ENCODE data around the gene NPC1.

NPC1 gene

GRCh38 chr18:23524213-23524707 is 62.0 kb downstream of the NPC1 start:
- TF ChIP-seq CTCF (IDR thresholded peaks at IDR 0.05; ENCODE audit: control extremely low read depth, extremely low read depth, low read depth, missing control alignments), result no peak
- no peak for DNase-seq (ENCODE audit: extremely low spot score)
- ChIA-PET POLR2A (no interaction called here), CTCF (interaction anchor here (1.2 to 7.5 kb wide), 4 partner anchors 9 to 25 kb away, joined by 3 to 36 read pairs (median 8); no protein-coding TSS in a partner anchor)

GRCh38 chr18:23523429-23524212 is 62.7 kb downstream of the NPC1 start:
- POLR2A ChIA-PET, result interaction anchor here (0.6 to 1.2 kb wide), 2 partner anchors 19 to 83 kb away, joined by 3 to 9 read pairs; no protein-coding TSS in a partner anchor
- peak; percentile 49 for DNase-seq (ENCODE audit: extremely low spot score)
- CTCF ChIA-PET, result interaction anchor here (0.9 to 7.5 kb wide), 9 partner anchors 8 to 179 kb away, joined by 3 to 36 read pairs (median 6); no protein-coding TSS in a partner anchor
- no peak for TF ChIP-seq CTCF (IDR thresholded peaks at IDR 0.05; ENCODE audit: control extremely low read depth, extremely low read depth, low read depth, missing control alignments)

- DNase-seq (ENCODE audit: extremely low spot score), result no peak
- ChIA-PET CTCF (interaction anchor here (0.7 to 2.7 kb wide), 9 partner anchors 10 to 181 kb away, joined by 3 to 10 read pairs (median 6); no protein-coding TSS in a partner anchor), POLR2A (no interaction called here)
- no peak for TF ChIP-seq CTCF (IDR thresholded peaks at IDR 0.05; ENCODE audit: control extremely low read depth, extremely low read depth, low read depth, missing control alignments)
Measured at GRCh38 chr18:23521907-23522306, 64.4 kb downstream of the NPC1 start.

GRCh38 chr18:23521271-23521670 is 65.0 kb downstream of the NPC1 start:
- DNase-seq (ENCODE audit: extremely low spot score), result no peak
- no peak for TF ChIP-seq CTCF (IDR thresholded peaks at IDR 0.05; ENCODE audit: control extremely low read depth, extremely low read depth, low read depth, missing control alignments)
- ChIA-PET CTCF (interaction anchor here (1.7 to 2.7 kb wide), 3 partner anchors 13 to 65 kb away, joined by 5 to 7 read pairs (median 6); no protein-coding TSS in a partner anchor), POLR2A (no interaction called here)

GRCh38 chr18:23519734-23520133 is 66.6 kb downstream of the NPC1 start:
- ChIA-PET CTCF (interaction anchor here (1.0 to 2.2 kb wide), 2 partner anchors 10 to 20 kb away, joined by 4 to 9 read pairs; no protein-coding TSS in a partner anchor), POLR2A (no interaction called here)
- no peak for TF ChIP-seq CTCF (IDR thresholded peaks at IDR 0.05; ENCODE audit: control extremely low read depth, extremely low read depth, low read depth, missing control alignments)
- DNase-seq (ENCODE audit: extremely low spot score), result no peak

GRCh38 chr18:23515911-23516546 is 70.3 kb downstream of the NPC1 start:
- POLR2A ChIA-PET, result interaction anchor here (1.2 kb wide), 1 partner anchor 63 kb away, joined by 3 read pairs; no protein-coding TSS in a partner anchor
- peak; percentile 75 for DNase-seq (ENCODE audit: extremely low spot score)
- TF ChIP-seq CTCF (IDR thresholded peaks at IDR 0.05; ENCODE audit: control extremely low read depth, extremely low read depth, low read depth, missing control alignments), result peak; percentile 93

More at GRCh38 chr18:23515911-23516546, 70.3 kb downstream of the NPC1 start:
- CTCF ChIA-PET, result interaction anchor here (0.6 to 6.0 kb wide), 36 partner anchors 11 to 673 kb away, joined by 3 to 46 read pairs (median 5); partner anchors contain the start of genes NPC1, RIOK3 and RMC1

All from GM10248 (cell line).